GF-D8 (cell line): Measurements from ENCODE around the gene STC2.
"Not testable (repeated sequence)": the region's sequence is repeated elsewhere in the genome, so short reads cannot be mapped to it uniquely, and the experiment has no call there.

Experiments
- DNase-seq: peaks from one replicate; lab custom pipeline; 2025; lab: John Stamatoyannopoulos, UW

STC2 gene

DNA sequence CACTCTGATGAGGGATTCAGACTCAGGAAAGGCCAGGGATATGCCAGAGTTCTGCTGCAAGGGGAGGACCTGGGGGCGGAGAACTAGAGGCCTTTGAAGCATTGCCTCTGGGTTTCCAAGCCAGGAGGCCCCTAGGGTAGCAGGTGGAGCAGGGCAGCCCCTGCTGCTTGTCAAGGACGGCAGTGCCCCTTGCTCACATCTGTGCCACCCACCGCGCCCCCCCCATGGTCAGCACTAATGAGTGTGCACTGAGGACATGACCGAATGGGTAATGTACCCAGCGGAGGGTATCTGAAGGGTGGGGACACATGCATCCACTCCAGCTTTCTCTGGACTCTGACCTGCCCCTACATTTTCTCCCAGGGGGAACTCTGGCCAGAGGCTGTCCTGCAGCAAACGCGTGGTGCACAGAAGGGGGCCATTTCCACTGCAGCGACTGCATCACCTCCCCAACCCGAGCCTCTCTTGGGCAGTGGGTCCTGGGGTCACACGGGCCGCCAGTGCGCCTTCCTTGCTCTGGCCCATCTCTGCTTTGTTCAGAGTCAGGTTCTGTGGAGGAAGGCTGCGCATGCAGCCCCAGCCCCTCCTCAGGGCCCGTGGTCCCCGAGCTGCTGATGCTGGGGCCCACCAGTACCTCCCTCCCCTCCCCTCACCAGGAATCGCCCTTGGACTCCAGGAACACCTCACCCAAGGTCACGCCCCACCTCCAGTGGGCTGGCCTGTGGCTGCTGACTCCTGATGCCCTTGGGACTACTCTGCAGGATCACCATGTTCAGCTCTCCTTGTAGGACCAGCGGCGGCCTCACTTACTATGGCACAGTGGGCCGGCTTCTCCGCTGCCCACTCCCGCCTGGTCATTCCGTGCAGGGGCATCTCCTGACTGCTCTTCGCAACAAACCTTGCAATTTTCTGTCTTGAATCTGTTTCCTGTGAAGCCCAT is 31.2 kb downstream of the STC2 start:
- DNase-seq: no peak

DNA sequence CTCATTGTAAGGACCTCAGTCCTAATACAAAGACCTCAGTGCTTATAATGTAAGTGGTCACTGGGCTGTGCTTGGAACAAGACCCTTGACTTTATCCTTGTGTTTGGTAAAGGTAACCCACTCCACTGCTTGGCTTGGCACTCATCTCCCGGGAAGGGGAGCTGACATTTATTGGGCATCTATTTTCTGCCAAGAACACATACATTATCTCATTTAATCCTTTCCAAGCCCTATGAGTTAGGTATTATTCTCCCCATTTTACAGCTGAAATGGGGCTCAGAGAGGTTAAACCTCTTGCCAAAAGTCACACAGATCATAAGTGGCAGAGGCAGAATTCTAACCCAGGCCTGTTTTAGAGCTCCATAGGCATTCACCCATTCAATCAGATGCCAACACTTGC is 32.4 kb downstream of the STC2 start:
- DNase-seq: no peak

DNA sequence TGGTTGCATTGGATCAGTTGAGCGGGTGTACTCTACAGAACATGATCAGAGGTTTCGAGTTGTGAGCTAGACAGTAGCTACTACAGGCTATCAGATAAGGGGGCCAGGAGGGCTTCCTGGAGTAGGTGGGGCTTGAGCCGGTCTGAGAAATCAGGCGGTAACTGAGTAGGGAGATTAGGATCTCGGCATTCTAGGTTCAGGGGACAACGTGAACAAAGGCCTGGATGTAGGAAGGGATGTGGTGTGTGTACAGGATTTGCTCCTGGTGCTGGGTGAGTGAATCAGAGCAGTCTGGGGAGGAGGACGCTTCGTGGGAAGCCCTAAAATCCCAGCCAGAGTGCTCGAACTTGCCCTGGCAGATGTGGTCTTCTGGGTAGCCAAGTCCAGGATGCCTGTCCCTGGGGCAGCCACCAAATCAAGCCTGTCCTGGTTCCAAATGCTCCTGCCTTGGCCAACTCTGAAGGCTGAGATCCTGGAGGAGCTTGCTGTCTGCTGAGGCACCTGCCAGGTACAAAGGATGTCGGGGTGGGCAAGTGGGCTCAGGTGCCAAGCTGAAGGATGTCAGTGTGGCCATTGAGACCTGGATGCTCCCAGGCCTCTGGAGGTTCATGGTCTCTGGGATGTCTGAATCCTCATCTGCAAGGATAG is 33.4 kb downstream of the STC2 start:
- no peak for DNase-seq

DNA sequence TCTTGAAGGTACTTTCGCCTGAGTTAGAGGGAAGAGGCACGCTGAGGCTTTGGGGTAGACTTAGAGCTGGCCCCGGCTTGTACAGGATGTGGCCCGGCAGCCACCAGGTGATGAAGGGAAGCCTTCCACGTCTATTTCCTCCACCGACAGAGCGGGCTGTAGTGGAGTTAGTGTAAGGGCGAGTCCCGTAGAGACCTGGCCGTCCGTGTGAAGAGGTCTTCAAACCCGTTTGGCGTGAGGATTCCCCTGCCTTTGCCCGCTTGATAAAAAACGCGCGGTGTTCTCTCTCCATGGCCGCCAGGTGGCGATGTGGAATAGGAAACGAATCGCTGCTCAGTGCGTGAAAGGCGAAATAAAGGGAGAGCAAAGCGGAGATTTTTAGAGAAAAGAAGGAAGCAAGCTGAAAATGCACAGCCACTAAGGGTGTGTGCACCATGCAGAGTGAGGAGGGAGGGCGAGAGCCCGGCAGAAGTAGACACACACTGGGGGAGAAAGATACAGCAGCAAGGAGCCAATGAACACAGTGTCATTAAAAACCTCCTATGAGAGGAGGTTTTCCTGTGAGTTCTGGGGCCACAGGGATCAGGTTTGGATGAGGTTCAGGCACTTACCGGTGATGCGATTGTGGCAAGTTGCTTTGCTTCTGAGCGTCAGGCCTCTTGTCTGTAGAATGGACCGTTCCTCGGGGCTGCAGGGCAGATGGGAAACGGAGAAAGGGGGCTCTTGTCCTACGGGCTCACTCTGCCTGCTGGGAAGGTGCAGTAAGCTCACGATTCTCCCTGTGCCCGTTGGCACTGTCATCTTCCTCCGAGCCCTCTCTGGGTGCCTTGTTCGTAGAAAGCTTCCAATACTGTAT is 34.2 kb downstream of the STC2 start:
- peak; percentile 14 for DNase-seq

DNA sequence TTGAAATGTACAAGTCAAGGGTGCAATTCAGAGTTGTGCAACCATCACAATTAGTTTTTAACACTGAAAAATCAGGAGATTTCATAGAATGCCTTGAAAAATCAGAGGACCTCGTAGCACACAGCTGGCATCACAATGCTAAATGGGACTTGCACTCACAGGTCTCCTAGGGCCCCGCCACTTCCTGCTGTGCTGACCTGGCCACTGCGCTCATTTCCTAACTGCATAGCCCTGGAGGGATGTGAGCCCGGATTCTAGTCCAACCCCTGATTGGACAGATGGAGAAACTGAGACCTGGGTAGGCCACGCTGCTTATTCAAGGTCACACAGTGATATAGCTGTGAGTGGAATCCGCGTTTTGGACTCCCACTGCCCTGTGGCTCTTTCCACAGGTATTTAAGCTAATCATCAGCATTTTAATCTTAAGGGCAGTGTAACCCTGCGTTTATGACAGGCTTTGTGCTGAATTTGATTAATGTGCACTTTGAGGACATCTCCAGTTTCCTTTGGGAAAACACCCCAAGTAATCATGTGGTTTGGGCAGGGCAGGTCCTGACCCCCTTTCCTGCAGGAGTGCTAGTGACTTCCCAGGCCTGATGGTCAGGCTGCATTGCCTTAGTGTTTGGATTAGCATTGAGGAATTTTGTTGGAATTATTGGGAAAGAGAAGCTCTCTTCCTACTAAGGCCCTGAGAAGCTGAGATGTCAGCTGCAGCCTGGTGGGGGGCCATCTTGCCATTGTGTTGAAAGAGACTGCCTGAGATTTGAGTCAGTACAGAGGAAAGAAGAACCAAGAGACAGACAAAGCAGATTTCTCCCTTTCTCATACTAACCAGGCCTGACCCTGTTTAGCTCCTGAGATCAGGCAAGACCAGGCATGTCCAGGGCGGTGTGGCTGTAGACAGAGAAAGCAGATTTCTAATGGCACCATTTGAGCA is 36.2 kb downstream of the STC2 start:
- no peak for DNase-seq

DNA sequence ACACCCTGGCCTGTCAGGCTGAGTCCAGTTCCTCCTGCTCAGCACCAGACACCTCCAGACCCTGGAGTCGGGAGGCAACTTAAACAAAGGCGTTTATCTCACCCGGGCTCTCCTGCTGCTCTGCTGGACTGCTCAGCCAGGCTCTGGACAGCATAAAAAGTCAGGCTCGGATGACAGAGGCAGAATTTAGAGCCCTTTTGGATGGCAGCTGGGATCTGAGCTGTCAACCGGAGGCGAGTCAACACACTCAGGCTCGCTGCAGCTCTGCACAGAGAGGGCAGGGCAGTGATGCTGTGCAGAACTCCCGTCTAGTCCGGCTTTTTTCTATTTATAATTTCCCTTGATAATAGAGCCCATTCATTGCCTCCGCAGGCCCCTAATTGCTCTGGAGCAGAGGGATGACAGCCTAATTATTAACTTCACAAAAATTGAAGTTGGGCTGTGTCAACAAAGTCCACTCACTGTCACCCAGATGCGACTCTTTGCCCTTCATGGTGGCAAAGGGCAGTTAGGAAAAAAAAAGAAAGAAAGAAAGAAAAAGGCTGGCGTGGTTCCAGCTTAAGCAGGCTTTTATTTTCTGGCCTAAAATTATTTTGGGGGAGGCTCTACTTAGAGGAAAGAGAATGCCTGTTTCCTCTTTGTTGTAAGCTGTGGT is 37.6 kb downstream of the STC2 start:
- DNase-seq: no peak

DNA sequence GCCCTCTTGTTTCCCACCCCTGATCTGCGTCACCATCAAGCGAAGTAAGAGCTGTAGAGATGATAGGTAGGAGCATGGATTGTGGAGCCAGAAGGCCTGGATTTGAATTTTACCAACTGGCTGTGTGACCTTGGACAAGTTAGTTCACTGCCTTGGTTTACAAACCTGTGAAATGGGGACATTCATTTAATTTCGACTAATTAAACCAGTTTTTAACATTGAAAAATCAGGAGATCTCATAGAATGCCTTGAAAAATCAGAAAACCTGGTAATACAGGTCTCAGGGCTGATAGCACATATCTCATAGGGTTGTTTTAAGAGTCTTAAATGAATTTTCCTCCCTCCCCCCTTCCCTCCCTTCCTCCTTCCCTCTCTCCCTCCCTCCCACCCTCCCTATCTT is 38.8 kb downstream of the STC2 start:
- no peak for DNase-seq

DNA sequence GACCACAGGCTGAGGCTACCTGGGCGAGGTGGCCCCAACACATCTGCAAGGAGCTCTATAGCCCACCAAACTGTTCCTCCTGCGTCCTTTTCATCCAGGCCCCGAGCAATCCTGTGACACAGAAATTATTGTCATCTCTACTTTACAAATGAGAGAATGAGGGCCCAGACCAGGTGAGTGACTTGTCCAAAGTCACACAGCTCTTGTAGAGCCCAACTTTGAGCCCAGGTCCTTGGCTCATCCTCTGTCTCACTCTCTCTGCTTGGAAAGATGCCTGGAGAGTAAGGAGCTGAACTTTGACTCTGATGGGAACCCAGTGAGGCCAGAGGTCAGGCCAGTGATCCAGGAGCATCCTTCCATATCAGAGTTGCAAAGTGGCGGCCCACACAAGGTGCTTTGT is 39.6 kb downstream of the STC2 start:
- no peak for DNase-seq

DNA sequence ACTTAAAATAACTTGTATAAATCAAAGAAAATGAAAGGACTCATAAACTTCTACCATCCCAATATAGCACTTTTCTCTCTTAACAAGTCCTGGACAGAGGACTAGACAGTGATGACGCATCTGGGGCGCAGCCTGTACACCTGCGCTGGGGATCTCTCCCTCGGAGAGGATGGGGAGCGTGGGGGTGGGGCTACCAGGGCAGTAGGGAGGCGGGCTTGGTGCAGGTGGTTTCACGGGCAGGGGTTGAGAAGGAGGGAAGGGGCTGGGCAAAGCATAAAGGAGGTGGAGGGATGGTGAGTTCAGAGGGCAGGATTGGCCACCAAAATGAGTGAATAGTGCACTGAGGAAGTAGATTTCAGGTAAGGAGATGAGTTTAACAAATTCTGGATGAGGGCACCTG is 41.1 kb downstream of the STC2 start:
- no peak for DNase-seq

DNA sequence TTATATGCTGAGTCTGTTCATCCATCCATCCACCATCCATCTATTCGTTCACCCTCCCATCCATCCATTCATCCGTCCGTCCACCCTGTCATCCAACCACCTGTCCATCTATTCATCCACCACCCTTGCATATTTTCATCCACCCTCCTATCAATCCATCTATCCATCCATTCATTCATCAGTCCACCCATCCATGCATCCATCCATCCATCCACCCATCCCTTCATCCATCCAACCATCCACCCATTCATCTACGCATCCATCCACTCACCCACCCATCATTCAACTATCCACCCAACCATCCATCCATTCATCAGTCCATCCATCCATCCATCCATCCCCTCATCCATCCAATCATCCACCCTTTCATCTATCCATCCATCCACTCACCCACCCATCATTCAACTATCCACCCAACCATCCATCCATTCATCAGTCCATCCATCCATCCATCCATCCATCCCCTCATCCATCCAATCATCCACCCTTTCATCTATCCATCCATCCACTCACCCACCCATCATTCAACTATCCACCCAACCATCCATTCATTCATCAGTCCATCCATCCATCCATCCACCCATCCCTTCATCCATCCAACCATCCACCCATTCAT is 43.8 kb downstream of the STC2 start:
- DNase-seq: not testable (repeated sequence)

DNA sequence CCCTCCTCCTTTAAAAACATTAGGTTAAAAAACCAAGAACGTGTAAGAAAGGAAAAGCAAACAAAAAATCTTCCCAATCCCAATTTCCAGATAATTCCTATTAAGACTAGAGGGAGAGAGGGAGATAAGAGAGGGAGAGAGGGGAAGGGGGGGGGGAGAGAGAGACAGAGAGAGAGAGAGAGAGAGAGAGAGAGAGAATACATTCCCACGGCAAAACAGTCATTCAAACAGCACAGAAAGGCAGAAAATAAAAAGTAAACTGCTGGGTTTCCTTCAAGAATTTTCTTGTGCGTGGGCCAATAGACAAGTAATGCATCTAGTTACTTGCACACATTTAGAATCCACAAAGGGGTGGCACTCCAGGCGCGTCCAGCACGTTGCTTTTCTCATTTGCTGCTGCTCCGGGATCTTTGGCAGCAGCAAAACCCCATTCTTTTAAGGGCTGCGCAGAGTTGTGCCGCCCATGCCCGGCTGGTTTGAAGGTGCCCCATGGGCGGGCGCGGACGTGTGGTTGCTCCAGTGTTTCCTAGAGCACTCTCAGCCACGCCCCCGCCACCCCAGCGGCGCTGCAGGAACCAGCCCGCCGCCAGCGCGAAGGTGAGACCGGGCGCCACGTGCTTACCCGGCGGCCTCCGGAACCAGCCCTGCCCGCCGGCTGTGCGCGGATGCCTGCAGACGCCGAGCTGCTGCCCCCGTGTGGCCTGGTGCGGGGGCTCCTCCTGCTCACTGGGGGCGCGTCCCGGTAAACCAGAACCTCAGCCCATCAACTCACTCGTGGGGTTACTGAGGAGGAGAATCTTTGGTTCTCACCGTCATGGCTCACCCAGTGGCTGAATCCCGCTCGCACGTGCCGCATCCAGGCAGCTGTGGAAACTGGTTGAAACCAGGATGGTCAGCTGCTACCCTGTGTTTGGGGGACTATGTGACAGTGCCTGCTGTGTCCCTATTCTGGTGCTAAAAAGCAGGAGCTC is 44.6 kb downstream of the STC2 start:
- DNase-seq: peak; percentile 66

DNA sequence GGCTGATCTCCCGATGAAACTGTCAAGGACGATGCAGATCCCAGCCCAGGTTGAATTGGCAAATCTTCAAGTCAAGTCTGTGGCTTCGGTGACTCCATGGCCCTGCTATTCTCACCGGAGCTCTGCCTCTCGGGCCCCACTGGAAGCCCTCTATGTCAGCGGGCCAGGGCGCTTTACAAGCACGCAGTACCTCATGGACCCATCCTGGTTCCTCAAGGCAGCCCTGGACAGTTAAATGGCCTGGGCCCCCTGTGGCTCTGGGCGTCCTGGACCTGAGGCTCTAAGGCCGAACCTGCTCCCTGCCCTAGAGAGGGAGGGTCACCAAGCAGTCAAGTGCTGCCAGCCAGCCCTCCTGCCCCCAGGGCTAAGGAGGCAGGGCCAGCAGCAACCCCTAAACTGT is 45.3 kb downstream of the STC2 start:
- no peak for DNase-seq

DNA sequence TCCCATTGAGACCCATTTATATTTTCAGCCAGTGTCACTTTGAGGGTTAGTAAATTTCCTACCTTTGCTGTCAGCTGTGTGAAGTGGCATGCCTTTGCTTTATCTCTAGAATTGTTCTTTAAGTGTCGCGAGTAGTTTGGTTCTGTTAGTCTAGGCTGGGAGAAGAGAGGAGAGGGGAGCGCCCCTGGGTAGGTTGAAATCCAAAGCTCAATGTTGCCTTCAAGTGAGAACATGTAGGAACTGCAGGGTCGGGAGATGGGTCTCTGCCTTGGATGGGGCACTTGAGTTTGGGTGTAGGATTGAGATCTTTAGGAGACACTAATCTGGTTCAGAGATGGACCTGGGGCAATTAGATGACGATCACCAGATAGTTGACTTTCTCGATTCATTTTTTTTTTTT is 46.3 kb downstream of the STC2 start:
- DNase-seq: no peak

DNA sequence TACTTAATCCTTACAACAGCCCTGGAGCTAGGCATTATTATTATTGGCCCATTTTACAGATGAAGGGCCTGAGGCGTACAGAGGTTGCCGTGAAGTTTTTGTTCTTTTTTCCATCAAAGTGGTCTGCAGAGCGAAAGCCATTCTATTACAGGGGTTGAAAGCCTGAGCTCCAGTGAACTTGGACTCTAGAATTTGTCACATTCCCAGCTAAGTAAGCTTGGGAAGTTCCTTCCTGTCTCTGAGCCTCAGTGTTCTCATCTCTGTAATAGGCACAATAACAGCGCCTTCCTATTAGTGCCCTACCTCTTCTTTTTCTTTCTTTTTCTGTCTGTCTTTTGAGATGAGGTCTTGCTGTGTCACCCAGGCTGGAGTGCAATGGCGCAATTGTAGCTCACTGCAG is 49.0 kb downstream of the STC2 start:
- DNase-seq: no peak

DNA sequence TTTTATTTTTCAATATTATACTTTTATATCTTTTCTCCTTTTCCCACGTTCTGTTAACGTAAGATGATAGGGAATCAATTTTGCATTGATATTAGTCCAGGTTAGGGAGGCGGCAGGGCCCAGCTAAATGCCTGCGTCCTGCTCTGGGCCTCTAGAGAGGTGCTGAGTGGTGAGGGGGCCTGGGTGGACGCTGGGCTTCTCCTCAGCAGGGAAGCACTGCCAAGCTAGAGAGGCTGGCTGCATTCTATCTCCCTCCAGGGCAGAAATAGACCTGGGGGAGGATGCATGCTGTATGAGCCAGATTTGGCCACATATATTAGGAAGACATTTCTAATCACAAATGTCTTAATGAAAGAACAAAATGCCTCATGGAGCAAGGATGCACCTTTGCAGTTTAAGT is 49.6 kb downstream of the STC2 start:
- DNase-seq: no peak

DNA sequence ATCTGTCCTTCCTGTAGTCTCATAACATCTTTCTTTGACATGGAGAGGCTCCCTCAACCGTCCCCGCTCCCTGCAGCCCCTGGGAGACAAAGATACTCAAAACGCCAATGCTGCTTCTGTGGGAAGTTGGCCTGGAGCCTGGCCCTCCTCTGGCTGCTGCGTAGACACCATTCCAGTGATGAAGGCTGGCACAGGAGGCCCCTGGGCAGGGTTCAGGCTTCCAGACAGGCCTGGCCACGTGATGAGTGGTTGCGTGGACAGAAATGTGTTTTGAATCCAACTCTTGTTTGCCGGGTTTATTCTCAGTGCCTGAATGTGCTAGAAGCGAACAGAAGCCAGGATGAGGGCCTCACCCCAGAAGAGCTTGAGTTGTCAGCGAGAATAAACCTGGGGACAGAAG is 50.0 kb downstream of the STC2 start:
- no peak for DNase-seq

DNA sequence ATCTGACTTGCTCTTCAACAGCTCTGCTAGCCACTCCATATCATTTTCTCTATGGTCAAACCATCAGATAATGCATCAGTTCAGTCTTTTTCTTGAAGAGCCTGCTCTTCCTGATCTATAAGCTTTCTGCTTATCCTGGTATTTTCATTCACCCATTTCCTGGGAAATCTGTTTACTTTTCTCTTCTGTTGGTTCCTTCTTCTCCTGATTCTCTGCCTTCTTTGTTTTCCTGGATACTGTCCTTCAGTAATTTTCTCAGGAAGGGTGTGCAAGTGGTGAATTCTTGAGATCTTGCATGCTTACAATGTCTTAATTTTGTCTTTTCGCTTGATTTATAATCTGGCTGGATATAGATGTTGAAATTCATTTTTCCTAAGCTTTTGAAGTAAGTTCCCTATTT is 53.4 kb downstream of the STC2 start:
- DNase-seq: no peak

DNA sequence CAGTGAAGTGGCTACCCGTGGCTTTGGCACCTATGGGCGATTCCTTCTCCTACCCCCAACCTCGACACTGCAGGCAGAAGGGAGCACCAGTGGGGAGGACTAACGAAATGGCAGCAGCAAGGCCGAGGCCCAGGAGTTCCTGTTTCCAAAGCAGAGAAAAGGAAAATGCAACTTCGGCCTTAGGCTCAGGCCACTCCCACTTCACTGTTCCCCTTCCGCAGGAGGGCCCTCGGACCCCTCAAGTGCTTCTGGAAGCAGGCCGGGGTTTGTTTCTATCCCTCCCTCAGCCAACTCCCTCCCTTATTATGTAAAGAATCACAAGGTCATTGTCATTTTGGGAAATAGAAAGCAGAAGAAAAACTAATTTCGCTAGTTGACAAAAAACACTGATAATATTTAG is 56.8 kb downstream of the STC2 start:
- no peak for DNase-seq

DNA sequence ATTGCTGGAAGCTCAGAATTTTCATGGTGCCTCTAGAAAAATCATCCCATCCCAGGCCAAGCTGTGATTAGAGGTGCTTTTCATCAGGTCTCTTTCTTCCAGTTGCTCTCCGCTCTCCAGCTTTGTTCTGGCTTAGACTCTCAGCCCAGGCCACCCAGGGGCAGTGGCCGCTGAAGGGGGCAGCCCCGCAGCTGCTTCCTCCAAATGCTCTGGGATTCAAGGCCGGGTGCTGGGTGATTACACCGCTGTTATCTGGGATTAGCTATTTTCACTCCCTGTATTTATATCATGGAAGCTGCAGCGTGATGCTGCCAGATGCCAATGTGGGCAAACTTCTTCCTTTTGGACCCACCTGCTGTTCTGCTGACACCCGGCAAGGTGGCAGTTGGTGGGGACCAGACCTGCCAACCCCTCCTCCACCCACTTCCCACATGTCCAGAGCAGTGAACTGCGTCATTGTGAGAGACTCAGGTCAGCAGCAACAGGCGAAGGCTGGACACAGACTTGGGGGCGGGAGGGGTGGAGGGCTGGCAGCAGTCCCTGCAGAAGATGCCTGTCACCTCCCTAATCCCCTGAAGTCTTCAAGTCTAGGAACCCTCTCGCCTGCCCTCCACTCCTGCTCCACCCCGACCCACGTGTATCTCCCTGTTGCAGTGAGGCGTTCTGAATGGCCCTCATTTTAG is 59.3 kb downstream of the STC2 start:
- DNase-seq: no peak
